Kidney epithelial cell (primary cell): ENCODE results near the gene ACOX3. TPM values are rescaled to one million over a fixed set of nuclear protein-coding genes. Genes with fewer than 3 reads are reported as not detected.
"Not testable (repeated sequence)": the region's sequence is repeated elsewhere in the genome, so short reads cannot be mapped to it uniquely, and the experiment has no call there.

Source experiments
- DNase-seq: peaks from one replicate; pipeline ENCODE4 v3.0.0-alpha.2; 2010; ENCODE audit warnings: low read depth
- H3K27me3 ChIP-seq: 2 replicates; pipeline ENCODE4 v1.6.0; 2011; ENCODE audit warnings: low read length; ENCODE audit not compliant: control insufficient read depth, insufficient read depth
- H3K36me3 ChIP-seq: 2 replicates; pipeline ENCODE4 v1.5.1; 2011; ENCODE audit warnings: low read length; ENCODE audit not compliant: control insufficient read depth, insufficient read depth
- H3K4me3 ChIP-seq: 2 replicates; pipeline ENCODE4 v1.5.1; 2011; ENCODE audit warnings: low read depth, mild to moderate bottlenecking, control low read depth, low read length
- total RNA-seq: library from RNA; depleted of rRNA; stranded (reverse); fragments of >200 nt; gene quantifications from 2 replicates; pipeline ENCODE4 v1.2.3, GENCODE V29; 2015
- TF ChIP-seq, protein P1 (sequence below): IDR thresholded peaks from 2 replicates; pipeline ENCODE4 v1.5.1; 2011; ENCODE audit warnings: mild to moderate bottlenecking, moderate library complexity, low read length, control low read depth, inconsistent platforms; ENCODE audit not compliant: insufficient read depth, poor library complexity, severe bottlenecking

The ACOX3 gene
- total RNA-seq, 1 donor from 2014 or later = 37.4 TPM

DNA sequence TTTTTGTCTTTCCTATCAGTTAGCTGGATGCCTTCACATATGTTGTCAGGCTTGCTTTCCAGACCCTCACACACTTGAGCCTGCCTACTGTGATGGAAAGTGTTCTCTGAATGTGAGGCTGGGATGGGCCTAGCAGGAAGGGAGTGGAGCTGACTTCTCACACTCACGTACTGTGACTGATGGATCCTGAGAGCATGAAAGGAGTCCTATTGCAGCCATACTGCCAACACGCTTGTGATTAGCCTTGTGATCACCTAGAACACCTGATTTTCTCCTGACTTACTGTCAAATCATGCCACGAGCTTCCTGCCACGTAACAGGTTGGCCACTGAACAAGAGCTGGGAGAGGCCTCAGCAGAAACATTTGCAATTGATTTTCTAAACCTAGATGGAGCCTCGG lies 49.9 kb downstream of the ACOX3 start:
- H3K36me3 ChIP-seq = no peaks in the 10 kb centered on the region
- no peaks in the 10 kb centered on the region for H3K27me3 ChIP-seq
- no peak overlapping the region for H3K4me3 ChIP-seq
- TF ChIP-seq, protein P1, sequence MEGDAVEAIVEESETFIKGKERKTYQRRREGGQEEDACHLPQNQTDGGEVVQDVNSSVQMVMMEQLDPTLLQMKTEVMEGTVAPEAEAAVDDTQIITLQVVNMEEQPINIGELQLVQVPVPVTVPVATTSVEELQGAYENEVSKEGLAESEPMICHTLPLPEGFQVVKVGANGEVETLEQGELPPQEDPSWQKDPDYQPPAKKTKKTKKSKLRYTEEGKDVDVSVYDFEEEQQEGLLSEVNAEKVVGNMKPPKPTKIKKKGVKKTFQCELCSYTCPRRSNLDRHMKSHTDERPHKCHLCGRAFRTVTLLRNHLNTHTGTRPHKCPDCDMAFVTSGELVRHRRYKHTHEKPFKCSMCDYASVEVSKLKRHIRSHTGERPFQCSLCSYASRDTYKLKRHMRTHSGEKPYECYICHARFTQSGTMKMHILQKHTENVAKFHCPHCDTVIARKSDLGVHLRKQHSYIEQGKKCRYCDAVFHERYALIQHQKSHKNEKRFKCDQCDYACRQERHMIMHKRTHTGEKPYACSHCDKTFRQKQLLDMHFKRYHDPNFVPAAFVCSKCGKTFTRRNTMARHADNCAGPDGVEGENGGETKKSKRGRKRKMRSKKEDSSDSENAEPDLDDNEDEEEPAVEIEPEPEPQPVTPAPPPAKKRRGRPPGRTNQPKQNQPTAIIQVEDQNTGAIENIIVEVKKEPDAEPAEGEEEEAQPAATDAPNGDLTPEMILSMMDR = no peak
- no peak for DNase-seq

DNA sequence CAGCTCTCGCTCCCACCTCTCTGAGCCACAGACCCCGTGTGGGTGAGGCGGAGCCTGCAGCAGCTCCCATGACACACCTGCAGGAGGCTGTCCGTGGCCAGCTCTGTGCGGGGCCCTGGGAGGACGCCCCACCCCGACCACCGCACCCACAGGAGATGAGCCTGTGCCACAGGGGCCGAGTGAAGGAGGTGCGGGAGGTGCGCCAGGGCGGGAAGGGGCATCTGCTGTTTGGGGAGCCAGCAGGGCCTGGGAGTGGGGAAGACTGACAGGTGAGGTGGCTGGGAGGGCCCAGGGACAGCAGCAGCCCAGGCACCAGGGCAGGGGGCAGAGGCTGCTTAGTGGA lies 52.0 kb downstream of the ACOX3 start:
- H3K36me3 ChIP-seq = no peaks in the 10 kb centered on the region
- no peak overlapping the region for H3K4me3 ChIP-seq
- DNase-seq = no peak
- TF ChIP-seq, protein P1 = no peak
- no peaks in the 10 kb centered on the region for H3K27me3 ChIP-seq

DNA sequence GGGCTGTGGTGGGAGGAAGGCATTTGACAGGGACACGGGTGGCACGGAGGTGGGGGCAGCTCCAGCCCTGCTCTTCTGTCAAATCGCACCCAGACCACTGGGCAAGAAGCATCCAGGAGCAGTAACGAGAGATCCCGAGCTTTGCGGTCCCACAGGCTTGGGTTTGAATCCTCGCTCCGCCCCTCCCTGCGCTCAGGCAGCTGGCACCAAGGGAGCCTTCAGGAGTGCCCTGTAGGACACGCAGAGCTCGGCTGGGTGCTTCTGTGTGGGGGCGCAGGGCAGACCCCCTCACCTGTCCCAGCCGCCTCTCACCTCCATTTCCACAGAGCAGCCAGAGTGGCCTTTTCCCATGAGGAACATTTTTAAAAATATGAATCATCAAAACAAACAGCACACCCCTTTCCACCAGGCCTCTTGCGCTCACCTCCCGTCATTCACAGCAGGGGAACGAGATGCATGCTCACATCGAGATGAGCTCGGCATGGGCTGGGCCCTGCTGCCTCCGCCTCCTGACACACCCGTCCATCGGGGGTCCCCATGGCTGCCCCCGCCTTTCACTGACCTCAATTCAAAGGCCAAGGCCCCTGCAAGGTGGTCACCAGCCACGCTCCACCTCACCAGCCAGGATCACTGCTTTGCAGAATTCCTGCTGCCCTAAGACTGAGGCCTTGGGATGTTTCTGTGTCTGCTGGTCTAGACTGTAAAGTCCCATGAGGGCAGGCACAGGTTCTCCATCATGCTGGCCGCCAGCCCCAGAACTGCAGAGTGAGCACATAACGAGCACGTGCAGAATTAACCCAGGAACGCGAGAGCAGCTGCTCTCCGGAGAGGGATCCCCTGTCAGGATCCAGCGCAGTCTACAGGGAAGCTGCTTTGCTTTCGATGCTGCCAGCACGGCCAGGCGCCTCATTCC lies 52.7 kb downstream of the ACOX3 start:
- TF ChIP-seq, protein P1 = no peak
- no peaks in the 10 kb centered on the region for H3K36me3 ChIP-seq
- DNase-seq = no peak

DNA sequence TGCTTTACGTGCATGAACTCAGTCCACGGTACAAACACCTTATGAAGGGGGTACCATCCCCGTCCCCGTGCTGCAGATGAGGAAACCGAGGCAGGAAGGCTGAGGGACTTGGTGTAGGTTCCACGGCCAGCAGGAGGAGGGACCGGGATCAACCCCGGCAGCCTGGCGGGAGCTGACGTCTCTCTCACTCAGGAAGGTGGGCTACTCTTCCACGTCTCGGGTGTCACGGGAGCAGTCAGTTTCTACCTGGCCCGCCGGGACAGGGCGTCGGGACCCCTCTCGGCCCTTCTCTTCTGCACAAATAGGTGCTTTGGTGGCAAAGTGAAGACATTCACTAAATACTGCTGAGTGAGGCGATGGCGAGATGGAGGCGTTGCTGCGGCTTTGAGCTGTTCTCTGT lies 53.3 kb downstream of the ACOX3 start:
- Histone ChIP-seq H3K36me3 (no peaks in the 10 kb centered on the region), H3K4me3 (no peak overlapping the region), H3K27me3 (no peaks in the 10 kb centered on the region)
- TF ChIP-seq, protein P1 = no peak
- DNase-seq = no peak

More for the DNA sequence above, 52.7 kb downstream of the ACOX3 start:
- Histone ChIP-seq H3K27me3 (no peaks in the 10 kb centered on the region), H3K4me3 (no peak overlapping the region)

DNA sequence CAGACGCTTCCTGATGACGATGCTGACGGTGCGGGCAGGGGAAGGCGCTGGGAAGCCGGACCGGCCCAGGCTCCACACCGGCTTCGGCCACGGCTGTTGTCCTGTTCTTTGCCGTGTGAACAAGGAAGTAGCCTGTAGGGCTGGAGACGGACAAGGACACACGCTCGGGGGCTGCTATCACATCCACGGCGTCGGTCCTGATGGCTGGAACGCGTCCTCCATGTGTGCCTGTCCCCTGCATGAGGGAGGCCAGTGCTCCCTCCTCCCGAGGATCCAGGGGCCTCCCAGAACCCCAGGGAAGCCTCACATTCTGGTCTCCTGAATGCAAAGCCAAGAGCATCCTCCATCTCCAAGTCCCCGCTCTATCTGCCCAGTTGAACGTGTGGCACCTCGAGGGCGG lies 53.8 kb downstream of the ACOX3 start:
- H3K27me3 ChIP-seq = no peaks in the 10 kb centered on the region
- no peaks in the 10 kb centered on the region for H3K36me3 ChIP-seq
- DNase-seq = no peak
- no peak overlapping the region for H3K4me3 ChIP-seq
- TF ChIP-seq, protein P1 = no peak

DNA sequence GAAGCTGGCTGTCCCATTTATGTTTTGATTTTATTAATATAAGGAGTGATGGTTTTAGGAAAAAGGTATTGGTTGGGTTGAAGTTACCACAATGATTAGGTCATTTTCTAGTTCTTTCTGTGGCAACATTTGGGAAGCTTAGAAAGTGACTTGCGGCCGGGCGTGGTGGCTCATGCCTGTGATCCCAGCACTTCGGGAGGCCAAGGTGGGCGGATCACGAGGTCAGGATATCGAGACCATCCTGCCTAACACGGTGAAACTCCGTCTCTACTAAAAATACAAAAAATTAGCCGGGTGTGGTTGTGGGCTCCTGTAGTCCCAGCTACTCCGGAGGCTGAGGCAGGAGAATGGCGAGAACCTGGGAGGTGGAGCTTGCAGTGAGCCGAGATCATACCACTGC lies 54.4 kb downstream of the ACOX3 start:
- not testable (repeated sequence) for DNase-seq, H3K27me3 ChIP-seq, H3K4me3 ChIP-seq, H3K36me3 ChIP-seq
